GM18505 (cell line): ENCODE data around the gene MLPH.

Source experiments
- ATAC-seq: cut with Tn5 transposase; IDR thresholded peaks from one replicate; pipeline ENCODE4 v1.9.1; 2021; ENCODE audit not compliant: unreplicated experiment
- POLR2A ChIP-seq: IDR thresholded peaks from 4 replicates; pipeline ENCODE4 v1.6.1; 2011; ENCODE audit warnings: borderline replicate concordance; ENCODE audit not compliant: insufficient read depth, insufficient read length; ENCODE audit errors: extremely low read depth

Gene MLPH

GRCh38 chr2:237486819-237487448 lies at the start of gene MLPH:
MLPH (plus strand) TSS chr2:237487251; CDS start chr2:237493427, 6,176 bp downstream.
- TF ChIP-seq POLR2A = no peak
- no peak for ATAC-seq

GRCh38 chr2:237437566-237437965 lies 49.5 kb upstream of the MLPH start:
- ATAC-seq = no peak
- TF ChIP-seq POLR2A = no peak

- no peak for ATAC-seq
- TF ChIP-seq POLR2A = no peak
These were observed 48.7 kb upstream of the MLPH start for GRCh38 chr2:237438080-237438940.

GRCh38 chr2:237440819-237441281 lies 46.2 kb upstream of the MLPH start:
- ATAC-seq = no peak

GRCh38 chr2:237441605-237442274 lies 45.3 kb upstream of the MLPH start:
- no peak for ATAC-seq
- no peak for TF ChIP-seq POLR2A

More at GRCh38 chr2:237440819-237441281, 46.2 kb upstream of the MLPH start:
- no peak for TF ChIP-seq POLR2A

- no peak for TF ChIP-seq POLR2A
- ATAC-seq = no peak
These were observed 43.0 kb upstream of the MLPH start for GRCh38 chr2:237444071-237444470.

GRCh38 chr2:237445611-237446337 lies 41.3 kb upstream of the MLPH start:
- ATAC-seq = no peak
- no peak for TF ChIP-seq POLR2A

GRCh38 chr2:237446338-237446665 lies 40.7 kb upstream of the MLPH start:
- ATAC-seq = no peak
- TF ChIP-seq POLR2A = no peak

GRCh38 chr2:237447496-237447895 lies 39.6 kb upstream of the MLPH start:
- ATAC-seq = no peak
- TF ChIP-seq POLR2A = no peak

GRCh38 chr2:237448171-237448570 lies 38.9 kb upstream of the MLPH start:
- TF ChIP-seq POLR2A = no peak
- no peak for ATAC-seq

- TF ChIP-seq POLR2A = no peak
- ATAC-seq = no peak
These were observed 38.4 kb upstream of the MLPH start for GRCh38 chr2:237448626-237449025.

- no peak for ATAC-seq
- no peak for TF ChIP-seq POLR2A
These were observed 37.7 kb upstream of the MLPH start for GRCh38 chr2:237449193-237449881.
